ENCODE results near the gene ARMC8.
A peak's percentile ranks its signal among the peaks of the same experiment; 100 is the strongest.

ARMC8 gene

DNA sequence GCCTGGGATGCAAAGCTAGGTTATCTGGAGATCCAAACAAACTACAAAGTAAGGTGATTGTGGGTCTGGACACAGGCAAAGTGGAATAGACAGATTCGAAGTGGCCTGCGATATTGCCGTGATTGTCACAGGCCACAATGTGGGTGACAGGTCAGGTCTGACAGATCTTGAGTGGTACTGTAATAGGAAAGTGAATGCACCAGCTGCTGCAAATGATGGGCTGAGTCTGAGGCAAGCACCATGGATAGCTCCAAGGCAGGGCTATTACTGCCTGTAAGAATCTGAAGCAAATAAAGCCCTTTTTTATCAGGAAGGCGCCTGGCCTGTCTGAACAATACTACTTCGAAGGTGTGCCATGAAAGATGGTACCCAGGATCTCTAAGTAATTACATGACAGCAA, 10.0 kb downstream of the ARMC8 start:
- peak; percentile 42 for DNase-seq (ENCODE audit: low read depth)
- no peak overlapping the region for H3K4me3 ChIP-seq (ENCODE audit: control insufficient read depth, low read depth, low read length)
- TF ChIP-seq, protein P1, sequence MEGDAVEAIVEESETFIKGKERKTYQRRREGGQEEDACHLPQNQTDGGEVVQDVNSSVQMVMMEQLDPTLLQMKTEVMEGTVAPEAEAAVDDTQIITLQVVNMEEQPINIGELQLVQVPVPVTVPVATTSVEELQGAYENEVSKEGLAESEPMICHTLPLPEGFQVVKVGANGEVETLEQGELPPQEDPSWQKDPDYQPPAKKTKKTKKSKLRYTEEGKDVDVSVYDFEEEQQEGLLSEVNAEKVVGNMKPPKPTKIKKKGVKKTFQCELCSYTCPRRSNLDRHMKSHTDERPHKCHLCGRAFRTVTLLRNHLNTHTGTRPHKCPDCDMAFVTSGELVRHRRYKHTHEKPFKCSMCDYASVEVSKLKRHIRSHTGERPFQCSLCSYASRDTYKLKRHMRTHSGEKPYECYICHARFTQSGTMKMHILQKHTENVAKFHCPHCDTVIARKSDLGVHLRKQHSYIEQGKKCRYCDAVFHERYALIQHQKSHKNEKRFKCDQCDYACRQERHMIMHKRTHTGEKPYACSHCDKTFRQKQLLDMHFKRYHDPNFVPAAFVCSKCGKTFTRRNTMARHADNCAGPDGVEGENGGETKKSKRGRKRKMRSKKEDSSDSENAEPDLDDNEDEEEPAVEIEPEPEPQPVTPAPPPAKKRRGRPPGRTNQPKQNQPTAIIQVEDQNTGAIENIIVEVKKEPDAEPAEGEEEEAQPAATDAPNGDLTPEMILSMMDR (conservative IDR thresholded peaks at IDR 0.05; ENCODE audit: control insufficient read depth, insufficient read depth, low read depth, low read length) = no peak

DNA sequence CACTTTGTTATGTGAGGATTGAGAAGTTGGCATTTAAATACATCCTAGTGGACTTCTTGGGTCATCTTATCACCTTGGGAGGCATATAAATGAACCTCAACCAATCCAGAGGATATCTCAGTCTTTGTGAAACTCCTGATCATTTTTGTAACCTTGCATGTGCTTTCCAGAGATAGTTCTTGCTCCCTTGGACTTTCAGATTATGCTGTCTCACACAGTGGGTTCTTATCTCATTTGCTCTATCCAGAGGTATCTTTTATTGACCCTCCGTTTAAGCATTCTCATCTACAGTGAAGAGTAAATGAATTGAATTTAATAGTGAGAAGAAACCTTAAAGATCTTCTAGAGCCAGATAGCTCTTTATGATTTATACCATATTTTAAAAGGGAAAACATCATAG, 10.4 kb downstream of the ARMC8 start:
- DNase-seq (ENCODE audit: low read depth) = no peak
- no peak overlapping the region for H3K4me3 ChIP-seq (ENCODE audit: control insufficient read depth, low read depth, low read length)
- TF ChIP-seq, protein P1 (conservative IDR thresholded peaks at IDR 0.05; ENCODE audit: control insufficient read depth, insufficient read depth, low read depth, low read length) = no peak

DNA sequence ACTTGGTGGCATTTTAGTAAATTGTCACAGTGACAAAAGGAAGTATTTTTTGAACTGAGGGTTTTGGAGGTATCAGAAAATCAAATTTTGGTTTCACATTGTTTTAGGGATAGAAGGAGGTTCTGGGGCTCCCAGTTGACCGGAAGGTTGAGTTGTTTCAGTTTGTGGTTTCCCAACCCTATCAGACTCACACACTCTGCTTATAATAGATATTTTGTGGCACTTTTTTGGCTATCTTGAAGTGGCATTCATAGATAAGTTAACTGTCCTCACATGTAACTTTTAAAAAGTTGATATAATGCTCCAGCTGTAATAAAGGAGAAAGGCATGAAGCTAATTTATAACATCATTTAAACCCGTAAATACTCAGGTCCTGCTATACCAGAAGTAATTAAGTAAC, 12.8 kb downstream of the ARMC8 start:
- TF ChIP-seq, protein P1 (conservative IDR thresholded peaks at IDR 0.05; ENCODE audit: control insufficient read depth, insufficient read depth, low read depth, low read length) = no peak
- no peak overlapping the region for H3K4me3 ChIP-seq (ENCODE audit: control insufficient read depth, low read depth, low read length)
- DNase-seq (ENCODE audit: low read depth) = no peak

DNA sequence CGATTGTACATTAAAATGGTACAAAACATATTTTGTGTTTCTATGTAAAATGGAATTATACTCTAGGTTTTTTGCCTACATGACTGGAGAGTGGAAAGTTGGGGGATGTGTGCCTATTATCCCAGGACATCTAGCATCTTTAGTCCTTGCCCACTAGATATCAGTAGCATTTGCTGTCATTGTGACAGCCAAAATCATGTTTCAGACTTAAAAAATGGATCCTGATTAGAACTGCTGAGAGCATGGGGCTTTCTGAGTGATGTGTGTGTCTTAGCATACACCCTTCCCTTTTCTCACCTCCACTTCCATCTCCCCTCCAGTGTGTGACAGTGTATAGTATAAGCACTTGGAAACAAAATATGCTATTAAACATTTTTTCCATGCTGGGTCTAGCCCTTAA, 13.3 kb downstream of the ARMC8 start:
- no peak for DNase-seq (ENCODE audit: low read depth)
- H3K4me3 ChIP-seq (ENCODE audit: control insufficient read depth, low read depth, low read length) = no peak overlapping the region
- TF ChIP-seq, protein P1 (conservative IDR thresholded peaks at IDR 0.05; ENCODE audit: control insufficient read depth, insufficient read depth, low read depth, low read length) = no peak

DNA sequence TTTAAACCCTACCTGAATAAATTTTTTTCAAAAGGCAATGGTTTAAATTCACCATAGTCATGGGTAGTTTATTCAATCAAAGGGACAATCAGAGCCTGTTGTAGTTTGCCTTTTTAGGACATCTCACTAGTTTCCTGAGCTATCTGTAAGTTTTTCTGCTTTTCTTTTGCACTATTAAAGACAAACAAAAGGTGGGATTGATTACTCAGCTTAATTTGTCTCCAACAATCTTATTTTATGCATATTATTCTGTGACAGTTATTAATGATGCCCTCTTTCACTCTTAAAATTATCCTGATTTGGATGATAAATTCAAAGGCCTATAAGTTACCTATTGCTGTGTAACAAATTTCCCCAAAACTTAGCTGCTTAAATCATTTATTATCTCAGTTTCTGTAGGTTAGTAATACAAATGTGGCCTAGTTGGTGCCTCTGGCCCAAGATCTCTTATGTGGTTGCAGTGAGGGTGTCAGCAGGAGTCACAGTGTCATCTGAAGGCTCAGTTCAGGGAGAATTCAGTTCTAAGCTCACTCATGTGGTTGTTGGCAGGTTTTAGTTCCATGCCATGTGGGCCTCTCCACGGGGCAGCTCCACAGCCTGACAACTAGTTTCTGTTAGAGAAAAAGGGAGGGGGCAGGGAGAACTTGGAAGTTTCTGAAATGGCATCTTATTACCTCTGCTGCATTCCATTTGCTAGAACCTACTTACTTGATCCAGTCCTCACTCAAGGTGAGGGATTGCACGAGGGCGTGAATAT, 16.0 kb downstream of the ARMC8 start:
- DNase-seq (ENCODE audit: low read depth) = no peak
- H3K4me3 ChIP-seq (ENCODE audit: control insufficient read depth, low read depth, low read length) = no peak overlapping the region
- TF ChIP-seq, protein P1 (conservative IDR thresholded peaks at IDR 0.05; ENCODE audit: control insufficient read depth, insufficient read depth, low read depth, low read length) = no peak

DNA sequence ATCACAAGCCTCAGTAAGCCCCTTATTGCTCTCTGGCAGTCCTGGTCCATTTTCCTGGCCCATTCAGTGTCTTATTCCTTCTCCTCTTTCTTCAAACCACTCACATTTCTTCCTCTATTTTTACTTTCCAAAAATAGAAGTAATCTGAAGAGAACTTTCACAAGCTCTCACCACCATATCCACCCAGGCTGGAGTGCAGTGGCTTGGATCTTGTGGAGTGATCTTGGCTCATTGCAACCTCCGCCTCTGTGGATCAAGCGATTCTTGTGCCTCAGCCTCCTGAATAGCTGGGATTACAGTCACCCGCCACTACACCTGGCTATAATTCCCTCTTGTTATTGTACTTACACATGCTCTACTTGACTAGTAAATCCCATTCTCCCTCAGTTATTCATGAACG, 16.8 kb downstream of the ARMC8 start:
- no peak overlapping the region for H3K4me3 ChIP-seq (ENCODE audit: control insufficient read depth, low read depth, low read length)
- TF ChIP-seq, protein P1 (conservative IDR thresholded peaks at IDR 0.05; ENCODE audit: control insufficient read depth, insufficient read depth, low read depth, low read length) = no peak
- DNase-seq (ENCODE audit: low read depth) = no peak
